Adrenal gland (tissue), 12 donors: ENCODE measurements around the gene NEURL4. TPM values are rescaled to one million over a fixed set of nuclear protein-coding genes. Genes with fewer than 3 reads are reported as not detected.

Experiments
- DNase-seq, 7 donors: peaks; one replicate each; pipeline ENCODE4 v3.0.0-alpha.2; 2019 to 2020
- H3K27ac ChIP-seq, 5 donors: fragments of 200-600 bp; sonication (generic) in 4 of 5; 1 replicate in 3 of 5; 2 replicates in 2 of 5; pipeline versions ENCODE4 v1.5.1 to v1.8.0; 2016 to 2020; ENCODE audit warnings: mild to moderate bottlenecking in 1 of 5
- H3K27me3 ChIP-seq: fragments of 200-600 bp; 2 replicates; pipeline ENCODE4 v1.8.0; 2021
- H3K36me3 ChIP-seq, 2 donors: fragments of 200-600 bp; replicated peaks in 1 of 2; 1 replicate in 1 of 2; 2 replicates in 1 of 2; pipeline versions ENCODE4 v1.5.1 to v1.8.0; 2018 to 2022
- H3K4me1 ChIP-seq, 2 donors: fragments of 200-600 bp; replicated peaks in 1 of 2; 1 replicate in 1 of 2; 2 replicates in 1 of 2; pipeline versions ENCODE4 v1.5.1 to v1.8.0; 2018 to 2021
- H3K4me3 ChIP-seq, 4 donors: fragments of 200-600 bp; sonication (generic) in 3 of 4; one replicate each; pipeline ENCODE4 v1.5.1; 2016 to 2018
- H3K9me3 ChIP-seq, 3 donors: fragments of 200-600 bp; sonication (generic) in 1 of 3; replicated peaks in 1 of 3; 1 replicate in 2 of 3; 2 replicates in 1 of 3; pipeline versions ENCODE4 v1.5.1 to v1.8.0; 2016 to 2021
- CTCF ChIP-seq, 6 experiments: fragments of 450-650 bp in 4 of 6; fragments of 200-600 bp in 2 of 6; sonication (generic) in 1 of 6; IDR thresholded peaks; 1 replicate in 5 of 6; 2 replicates in 1 of 6; pipeline versions ENCODE4 v1.5.1 to v1.8.0; 2016 to 2021; ENCODE audit warnings: antibody characterized with exemption in 6 of 6, mild to moderate bottlenecking in 2 of 6, moderate library complexity in 1 of 6
- POLR2A ChIP-seq, 2 donors: fragments of 450-650 bp; IDR thresholded peaks; one replicate each; pipeline ENCODE4 v1.6.1; 2017; ENCODE audit warnings: antibody characterized with exemption in 2 of 2, mild to moderate bottlenecking in 2 of 2, moderate library complexity in 1 of 2
- WGBS, 4 donors: extraction: QIAGEN DNeasy Blood & Tissue Kit in 2 of 4; methylation state at CpG; one replicate each; pipeline versions ENCODE4 v1.1.5 to v1.1.7; 2013 to 2017; 5-methylcytosine and 5-hydroxymethylcytosine counted together
- intact Hi-C, 2 donors: fragments of 100-400 bp; cut with DNase I; formaldehyde crosslinking; loops; one replicate each; pipeline versions ENCODE4 v1.14.1 to v1.15.0; 2022 to 2023
- polyA plus RNA-seq, 3 donors: library from polyadenylated mRNA; stranded (reverse); fragments of 200-250 nt in 2 of 3; fragments of 350-450 nt in 1 of 3; fragmentation: Illumina TruSeq in 1 of 3; extraction: RNeasy Lipid Tissue Mini Kit (QIAGEN cat#74804) in 1 of 3; gene quantifications; one replicate each; pipeline ENCODE4 v1.2.3, GENCODE V29; 2013 to 2014
- total RNA-seq, 9 donors: library from RNA; depleted of rRNA in 4 of 9; stranded (reverse); fragments of >200 nt in 4 of 9; fragments of 120-200 nt in 1 of 9; fragmentation: NEBNext Ultra II Directional in 1 of 9; extraction: Animal tissue kit (Norgen Biotek cat#: 25700) in 1 of 9; gene quantifications; one replicate each; pipeline versions ENCODE4 v1.1.0 to v1.2.4, GENCODE V29; 2013 to 2023
- donor health status: healthy with polysubstance abuse.
- donor health status: Bipolar disorder and iron deficiency.
- donor health status: DM: yes; HTN: yes; CAD: no.
- donor health status: DM: no; HTN: no; CAD: no.
- donor health status: DM: no; HTN: no; CAD: no.
- donor health status: DM: yes; HTN: yes; CAD: no.

NEURL4 gene
- total and polyA plus RNA-seq, 12 donors, result 8.7 to 111 (median 25.9) TPM

DNA sequence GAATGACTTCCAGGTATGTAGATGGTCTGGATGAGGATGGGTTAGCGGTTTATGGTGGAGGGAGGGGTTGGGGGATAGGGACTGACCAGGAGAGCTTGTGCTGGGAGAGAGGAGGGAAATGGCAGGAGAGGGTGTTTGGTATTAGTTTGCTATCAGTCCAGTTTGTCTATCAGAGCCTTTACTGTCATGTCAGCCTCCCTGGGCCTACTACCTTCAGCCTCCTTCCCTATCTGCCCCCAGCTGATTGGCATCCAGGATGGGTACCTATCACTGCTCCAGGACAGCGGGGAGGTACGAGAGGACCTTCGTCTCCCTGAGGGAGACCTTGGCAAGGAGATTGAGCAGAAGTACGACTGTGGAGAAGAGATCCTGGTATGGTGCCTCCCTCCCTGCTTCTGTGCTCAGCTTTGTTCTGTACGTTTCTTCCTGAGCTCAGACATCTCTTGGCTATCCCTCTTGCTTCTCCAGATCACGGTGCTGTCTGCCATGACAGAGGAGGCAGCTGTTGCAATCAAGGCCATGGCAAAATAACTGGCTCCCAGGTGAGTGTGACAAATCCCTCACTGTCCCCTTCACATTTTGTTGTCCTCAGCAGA lies 17.9 kb downstream of the NEURL4 start:
- peaks cover 0 to 47% of the 10 kb centered on the region in 2 donors for H3K36me3 ChIP-seq
- TF ChIP-seq POLR2A (IDR thresholded peaks at IDR 0.05) (no peak), CTCF (IDR thresholded peaks at IDR 0.05) (no peak)
- no peak overlapping the region for H3K4me3 ChIP-seq
- no peak for DNase-seq
- H3K27ac ChIP-seq, result peak overlapping the region in 1 of 5 donors; percentile 31
- H3K27me3 ChIP-seq, result no peaks in the 10 kb centered on the region
- H3K9me3 ChIP-seq, result no peaks in the 10 kb centered on the region
- intact Hi-C loops, result no loop called here
- 49 to 60% (median 57%) methylated on average over 7 of the region's 7 CpGs for WGBS, 4 donors
- peaks cover 32 to 63% of the 10 kb centered on the region in 2 donors for H3K4me1 ChIP-seq

GRCh38 chr17:7309628-7310027 lies 19.5 kb downstream of the NEURL4 start:
- Histone ChIP-seq H3K27me3 (no peaks in the 10 kb centered on the region), H3K9me3 (no peaks in the 10 kb centered on the region), H3K4me1 (peaks cover 23 to 55% of the 10 kb centered on the region in 2 donors), H3K36me3 (peaks cover 0 to 47% of the 10 kb centered on the region in 2 donors), H3K27ac (peak overlapping the region in 2 of 5 donors; percentile 98 to 99), H3K4me3 (peak overlapping the region in 1 of 4 donors; percentile 88)
- peak in 1 of 7 donors; percentile 29 for DNase-seq
- 73 to 86% (median 82%) methylated on average over 10 to 12 of the region's 12 CpGs for WGBS, 4 donors
- intact Hi-C loops, result no loop called here
- no peak for TF ChIP-seq CTCF (IDR thresholded peaks at IDR 0.05)
- TF ChIP-seq POLR2A (IDR thresholded peaks at IDR 0.05), result no peak

DNA sequence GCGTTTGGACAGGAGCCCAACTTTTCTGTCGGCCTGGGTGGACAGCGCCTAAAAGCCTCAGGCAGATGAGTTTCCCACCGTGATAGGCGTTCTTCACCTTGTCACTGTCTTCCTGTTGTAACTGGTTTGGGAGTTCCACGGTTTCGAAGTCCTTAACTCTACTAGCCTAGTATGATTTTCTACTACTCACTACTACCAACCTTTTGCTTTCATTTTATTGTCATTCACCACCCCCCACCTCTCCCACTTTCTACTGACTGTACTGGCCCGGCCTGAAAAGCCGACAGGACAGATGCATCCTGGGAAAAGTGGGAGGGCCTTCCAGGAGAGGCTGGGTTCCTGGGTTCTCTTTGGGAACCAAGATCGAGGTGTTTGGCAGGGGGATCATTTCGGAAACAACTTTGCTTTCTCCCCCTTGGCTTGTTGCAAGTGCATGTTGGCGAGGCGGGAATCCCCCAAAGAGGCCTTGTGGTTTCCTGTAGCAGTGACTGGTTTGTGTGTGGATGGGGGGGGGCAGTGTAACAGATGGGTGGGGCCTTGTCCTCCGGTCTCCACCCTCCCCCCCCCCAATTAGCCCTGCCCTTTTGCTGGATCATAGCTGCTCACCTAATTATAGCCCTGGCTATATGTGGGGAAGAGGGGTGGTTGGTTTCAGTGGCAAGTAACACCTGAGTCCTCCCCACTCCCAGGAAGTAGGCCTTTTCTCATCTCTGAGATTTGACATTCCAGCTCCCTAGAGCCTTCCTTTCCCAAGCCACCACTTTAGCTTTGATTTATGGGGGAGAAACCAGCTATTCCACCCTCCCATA lies 20.3 kb downstream of the NEURL4 start:
- intact Hi-C loops, result no loop called here
- DNase-seq, result peak; percentile 80 to 93 (median 90)
- peaks cover 16 to 47% of the 10 kb centered on the region in 2 donors for H3K4me1 ChIP-seq

More for the DNA sequence above, 20.3 kb downstream of the NEURL4 start:
- Histone ChIP-seq H3K9me3 (no peaks in the 10 kb centered on the region), H3K36me3 (peaks cover 0 to 44% of the 10 kb centered on the region in 2 donors), H3K27me3 (no peaks in the 10 kb centered on the region), H3K27ac (peak overlapping the region; percentile 97 to 100 (median 99)), H3K4me3 (peak overlapping the region in 3 of 4 donors; percentile 83 to 98 (median 88))
- WGBS, 4 donors, result 0 to 1% (median 0%) methylated on average over 12 to 14 of the region's 14 CpGs
- peak; percentile 11 to 77 for TF ChIP-seq POLR2A (IDR thresholded peaks at IDR 0.05)
- no peak for TF ChIP-seq CTCF (IDR thresholded peaks at IDR 0.05)
